Nephron progenitor cell (in vitro differentiated cells): ENCODE measurements around the gene IPO9.
"Not testable (repeated sequence)": the region's sequence is repeated elsewhere in the genome, so short reads cannot be mapped to it uniquely, and the experiment has no call there.

Experiments
- DNase-seq: peaks from one replicate; pipeline ENCODE4 v3.0.0; 2021
- H3K27ac Mint-ChIP-seq: 2 replicates; pipeline ENCODE4 v1.8.0; 2021; ENCODE audit warnings: mild to moderate bottlenecking, moderate library complexity, mixed read lengths
- H3K27me3 Mint-ChIP-seq: 2 replicates; pipeline ENCODE4 v1.8.0; 2021; ENCODE audit warnings: mild to moderate bottlenecking, low read depth, mixed read lengths; ENCODE audit not compliant: poor library complexity
- H3K36me3 Mint-ChIP-seq: 2 replicates; pipeline ENCODE4 v1.8.0; 2021; ENCODE audit warnings: low read depth, mixed read lengths
- H3K4me1 Mint-ChIP-seq: 2 replicates; pipeline ENCODE4 v1.8.0; 2021; ENCODE audit warnings: mixed read lengths
- H3K4me3 Mint-ChIP-seq: 2 replicates; pipeline ENCODE4 v1.8.0; 2021; ENCODE audit warnings: mild to moderate bottlenecking, moderate library complexity, mixed read lengths
- H3K9me3 Mint-ChIP-seq: 2 replicates; pipeline ENCODE4 v1.8.0; 2021; ENCODE audit warnings: mild to moderate bottlenecking, moderate library complexity, mixed read lengths
- TF ChIP-seq, protein P1 (sequence below): fragments of 200-600 bp; sonication (generic); IDR thresholded peaks from 2 replicates; pipeline ENCODE4 v1.5.0; 2021; ENCODE audit warnings: antibody characterized with exemption

The IPO9 gene

DNA sequence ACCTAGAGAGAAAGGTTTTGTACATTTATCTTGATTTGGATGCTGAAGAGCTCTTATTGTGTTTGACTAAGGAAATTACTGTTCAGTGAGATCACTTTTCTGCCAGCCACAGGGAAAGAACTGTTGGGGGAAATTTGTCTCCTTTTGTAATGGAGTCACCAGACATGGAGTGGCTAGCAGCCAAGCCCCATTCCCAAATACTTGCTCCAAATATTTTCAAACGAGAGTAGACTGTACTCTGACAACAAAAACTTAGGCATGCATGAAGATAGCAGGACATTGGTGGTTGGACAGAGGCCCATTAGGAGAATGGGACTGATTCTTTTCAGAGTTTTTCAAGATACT is 21.1 kb downstream of the IPO9 start:
- no peaks in the 10 kb centered on the region for H3K9me3 Mint-ChIP-seq
- H3K36me3 Mint-ChIP-seq: peaks cover 51% of the 10 kb centered on the region
- no peaks in the 10 kb centered on the region for H3K4me1 Mint-ChIP-seq
- no peak for DNase-seq
- no peaks in the 10 kb centered on the region for H3K27me3 Mint-ChIP-seq
- TF ChIP-seq, protein P1, sequence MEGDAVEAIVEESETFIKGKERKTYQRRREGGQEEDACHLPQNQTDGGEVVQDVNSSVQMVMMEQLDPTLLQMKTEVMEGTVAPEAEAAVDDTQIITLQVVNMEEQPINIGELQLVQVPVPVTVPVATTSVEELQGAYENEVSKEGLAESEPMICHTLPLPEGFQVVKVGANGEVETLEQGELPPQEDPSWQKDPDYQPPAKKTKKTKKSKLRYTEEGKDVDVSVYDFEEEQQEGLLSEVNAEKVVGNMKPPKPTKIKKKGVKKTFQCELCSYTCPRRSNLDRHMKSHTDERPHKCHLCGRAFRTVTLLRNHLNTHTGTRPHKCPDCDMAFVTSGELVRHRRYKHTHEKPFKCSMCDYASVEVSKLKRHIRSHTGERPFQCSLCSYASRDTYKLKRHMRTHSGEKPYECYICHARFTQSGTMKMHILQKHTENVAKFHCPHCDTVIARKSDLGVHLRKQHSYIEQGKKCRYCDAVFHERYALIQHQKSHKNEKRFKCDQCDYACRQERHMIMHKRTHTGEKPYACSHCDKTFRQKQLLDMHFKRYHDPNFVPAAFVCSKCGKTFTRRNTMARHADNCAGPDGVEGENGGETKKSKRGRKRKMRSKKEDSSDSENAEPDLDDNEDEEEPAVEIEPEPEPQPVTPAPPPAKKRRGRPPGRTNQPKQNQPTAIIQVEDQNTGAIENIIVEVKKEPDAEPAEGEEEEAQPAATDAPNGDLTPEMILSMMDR: no peak
- H3K4me3 Mint-ChIP-seq: no peak overlapping the region
- no peak overlapping the region for H3K27ac Mint-ChIP-seq

GRCh38 chr1:201851949-201852348 is 23.0 kb downstream of the IPO9 start:
- H3K4me1 Mint-ChIP-seq: no peaks in the 10 kb centered on the region
- peaks cover 71% of the 10 kb centered on the region for H3K36me3 Mint-ChIP-seq
- H3K27me3 Mint-ChIP-seq: no peaks in the 10 kb centered on the region
- no peak overlapping the region for H3K4me3 Mint-ChIP-seq
- no peaks in the 10 kb centered on the region for H3K9me3 Mint-ChIP-seq
- TF ChIP-seq, protein P1: no peak
- DNase-seq: no peak
- no peak overlapping the region for H3K27ac Mint-ChIP-seq

DNA sequence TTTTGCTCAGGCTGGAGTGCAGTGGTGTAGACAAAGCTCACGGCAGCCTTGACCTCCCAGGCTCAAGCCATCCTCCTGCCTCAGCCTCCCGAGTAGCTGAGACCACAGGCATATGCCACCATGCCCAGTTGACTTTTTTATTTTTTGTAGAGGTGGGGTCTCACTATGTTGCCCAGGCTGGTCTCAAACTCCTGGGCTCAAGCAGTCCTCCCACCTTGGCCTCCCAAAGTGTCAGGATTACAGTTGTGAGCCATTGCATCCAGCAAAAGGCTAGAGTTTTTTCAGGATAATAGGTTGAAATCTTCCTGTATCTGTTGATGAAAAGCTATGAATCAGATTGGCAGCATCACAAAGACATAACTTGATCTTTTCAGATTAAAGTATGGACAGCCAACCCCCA is 27.8 kb downstream of the IPO9 start:
- not testable (repeated sequence) for DNase-seq, H3K4me3 Mint-ChIP-seq, H3K27ac Mint-ChIP-seq, H3K4me1 Mint-ChIP-seq, H3K9me3 Mint-ChIP-seq, H3K27me3 Mint-ChIP-seq
- H3K36me3 Mint-ChIP-seq: peaks cover 83% of the 10 kb centered on the region

DNA sequence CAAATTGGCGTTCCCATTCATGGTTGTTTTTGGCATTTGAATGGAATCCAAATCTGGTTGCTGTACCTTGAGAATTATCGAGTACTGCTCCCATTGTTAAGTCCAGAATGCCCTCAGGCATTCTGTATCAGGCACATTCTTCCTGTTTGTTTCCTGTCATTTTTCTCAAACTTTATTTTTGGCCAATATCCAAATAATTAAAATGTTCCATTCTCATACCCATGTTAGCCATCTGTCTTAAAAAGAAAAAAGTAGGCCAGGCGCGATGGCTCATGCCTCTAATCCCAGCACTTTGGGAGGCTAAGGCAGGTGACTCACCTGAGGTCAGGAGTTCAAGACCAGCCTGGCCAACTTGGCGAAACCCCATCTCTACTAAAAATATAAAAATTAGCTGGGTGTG is 30.5 kb downstream of the IPO9 start:
- Mint-ChIP-seq H3K4me3 (no peak overlapping the region), H3K36me3 (peaks cover 75% of the 10 kb centered on the region), H3K4me1 (no peaks in the 10 kb centered on the region), H3K9me3 (no peaks in the 10 kb centered on the region), H3K27ac (no peak overlapping the region), H3K27me3 (no peaks in the 10 kb centered on the region)
- TF ChIP-seq, protein P1: no peak
- DNase-seq: no peak

DNA sequence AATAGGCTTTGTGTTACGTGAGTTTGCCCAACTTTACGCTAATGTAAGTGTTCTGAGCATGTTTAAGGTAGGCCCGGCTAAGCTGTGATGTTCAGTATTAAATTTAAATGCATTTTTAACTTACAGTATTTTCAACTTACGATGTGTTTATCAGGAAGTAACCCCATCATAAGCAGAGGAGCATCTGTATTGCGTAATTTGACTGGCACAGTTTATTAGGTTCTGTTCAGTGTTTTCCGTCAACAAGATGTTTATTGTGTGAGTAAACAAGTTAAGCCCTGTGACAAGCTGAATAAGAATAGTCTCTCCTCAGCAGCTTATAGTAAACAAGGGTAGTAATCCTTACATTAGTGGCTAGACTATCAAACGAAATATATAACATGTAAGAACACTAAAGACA is 32.5 kb downstream of the IPO9 start:
- no peak overlapping the region for H3K27ac Mint-ChIP-seq
- no peak for DNase-seq
- H3K4me1 Mint-ChIP-seq: no peaks in the 10 kb centered on the region
- no peak overlapping the region for H3K4me3 Mint-ChIP-seq
- H3K27me3 Mint-ChIP-seq: no peaks in the 10 kb centered on the region
- TF ChIP-seq, protein P1: no peak
- no peaks in the 10 kb centered on the region for H3K9me3 Mint-ChIP-seq
- H3K36me3 Mint-ChIP-seq: peaks cover 67% of the 10 kb centered on the region

- TF ChIP-seq, protein P1: no peak
- H3K27me3 Mint-ChIP-seq: no peaks in the 10 kb centered on the region
- peaks cover 84% of the 10 kb centered on the region for H3K36me3 Mint-ChIP-seq
- no peak for DNase-seq
- peak overlapping the region; percentile 59 for H3K27ac Mint-ChIP-seq
- no peak overlapping the region for H3K4me3 Mint-ChIP-seq
- H3K9me3 Mint-ChIP-seq: no peaks in the 10 kb centered on the region
- no peaks in the 10 kb centered on the region for H3K4me1 Mint-ChIP-seq
These were observed 41.4 kb downstream of the IPO9 start for GRCh38 chr1:201870397-201870796.
